HL-60 (cell line): Measurements from ENCODE around the gene ADAMTS15.

Experiments used
- GABPA ChIP-seq: IDR thresholded peaks from 2 replicates; pipeline ENCODE4 v1.6.1; 2012; ENCODE audit warnings: low read depth
- TF ChIP-seq, protein P1 (sequence below): IDR thresholded peaks from one replicate; pipeline ENCODE4 v1.5.1; 2011; ENCODE audit warnings: low read length, control low read depth, inconsistent platforms; ENCODE audit not compliant: insufficient read depth
- TF ChIP-seq, protein P2 (sequence below): IDR thresholded peaks from 2 replicates; pipeline ENCODE4 v1.6.1; 2012; ENCODE audit warnings: low read depth; ENCODE audit not compliant: insufficient replicate concordance

- TF ChIP-seq, protein P1, sequence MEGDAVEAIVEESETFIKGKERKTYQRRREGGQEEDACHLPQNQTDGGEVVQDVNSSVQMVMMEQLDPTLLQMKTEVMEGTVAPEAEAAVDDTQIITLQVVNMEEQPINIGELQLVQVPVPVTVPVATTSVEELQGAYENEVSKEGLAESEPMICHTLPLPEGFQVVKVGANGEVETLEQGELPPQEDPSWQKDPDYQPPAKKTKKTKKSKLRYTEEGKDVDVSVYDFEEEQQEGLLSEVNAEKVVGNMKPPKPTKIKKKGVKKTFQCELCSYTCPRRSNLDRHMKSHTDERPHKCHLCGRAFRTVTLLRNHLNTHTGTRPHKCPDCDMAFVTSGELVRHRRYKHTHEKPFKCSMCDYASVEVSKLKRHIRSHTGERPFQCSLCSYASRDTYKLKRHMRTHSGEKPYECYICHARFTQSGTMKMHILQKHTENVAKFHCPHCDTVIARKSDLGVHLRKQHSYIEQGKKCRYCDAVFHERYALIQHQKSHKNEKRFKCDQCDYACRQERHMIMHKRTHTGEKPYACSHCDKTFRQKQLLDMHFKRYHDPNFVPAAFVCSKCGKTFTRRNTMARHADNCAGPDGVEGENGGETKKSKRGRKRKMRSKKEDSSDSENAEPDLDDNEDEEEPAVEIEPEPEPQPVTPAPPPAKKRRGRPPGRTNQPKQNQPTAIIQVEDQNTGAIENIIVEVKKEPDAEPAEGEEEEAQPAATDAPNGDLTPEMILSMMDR = no peak
- TF ChIP-seq, protein P2, sequence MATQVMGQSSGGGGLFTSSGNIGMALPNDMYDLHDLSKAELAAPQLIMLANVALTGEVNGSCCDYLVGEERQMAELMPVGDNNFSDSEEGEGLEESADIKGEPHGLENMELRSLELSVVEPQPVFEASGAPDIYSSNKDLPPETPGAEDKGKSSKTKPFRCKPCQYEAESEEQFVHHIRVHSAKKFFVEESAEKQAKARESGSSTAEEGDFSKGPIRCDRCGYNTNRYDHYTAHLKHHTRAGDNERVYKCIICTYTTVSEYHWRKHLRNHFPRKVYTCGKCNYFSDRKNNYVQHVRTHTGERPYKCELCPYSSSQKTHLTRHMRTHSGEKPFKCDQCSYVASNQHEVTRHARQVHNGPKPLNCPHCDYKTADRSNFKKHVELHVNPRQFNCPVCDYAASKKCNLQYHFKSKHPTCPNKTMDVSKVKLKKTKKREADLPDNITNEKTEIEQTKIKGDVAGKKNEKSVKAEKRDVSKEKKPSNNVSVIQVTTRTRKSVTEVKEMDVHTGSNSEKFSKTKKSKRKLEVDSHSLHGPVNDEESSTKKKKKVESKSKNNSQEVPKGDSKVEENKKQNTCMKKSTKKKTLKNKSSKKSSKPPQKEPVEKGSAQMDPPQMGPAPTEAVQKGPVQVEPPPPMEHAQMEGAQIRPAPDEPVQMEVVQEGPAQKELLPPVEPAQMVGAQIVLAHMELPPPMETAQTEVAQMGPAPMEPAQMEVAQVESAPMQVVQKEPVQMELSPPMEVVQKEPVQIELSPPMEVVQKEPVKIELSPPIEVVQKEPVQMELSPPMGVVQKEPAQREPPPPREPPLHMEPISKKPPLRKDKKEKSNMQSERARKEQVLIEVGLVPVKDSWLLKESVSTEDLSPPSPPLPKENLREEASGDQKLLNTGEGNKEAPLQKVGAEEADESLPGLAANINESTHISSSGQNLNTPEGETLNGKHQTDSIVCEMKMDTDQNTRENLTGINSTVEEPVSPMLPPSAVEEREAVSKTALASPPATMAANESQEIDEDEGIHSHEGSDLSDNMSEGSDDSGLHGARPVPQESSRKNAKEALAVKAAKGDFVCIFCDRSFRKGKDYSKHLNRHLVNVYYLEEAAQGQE = no peak
- no peak for TF ChIP-seq GABPA
Measured at GRCh38 chr11:130416906-130417305, 31.5 kb upstream of the ADAMTS15 start.
